HCT116 (cell line): ENCODE data around the gene ALDH3A1. TPM values are rescaled to one million over a fixed set of nuclear protein-coding genes. Genes with fewer than 3 reads are reported as not detected.

Source experiments
- ATAC-seq: fragments of 200-7000 bp; cut with Tn5 transposase; 2 replicates; pipeline ENCODE4 v1.9.1; 2020; ENCODE audit warnings: mild to moderate bottlenecking, moderate library complexity
- BruUV-seq: library from RNA; stranded (reverse); fragments of 400-500 nt; replicated peaks from 2 replicates; lab custom pipeline; 2021; lab: Mats Ljungman, UMichigan
- CTCF ChIA-PET: fragments of 300-600 bp; sonication (Branson Sonifier 250); formaldehyde crosslinking; loops from one replicate; lab custom pipeline; 2021; ENCODE audit warnings: antibody characterized with exemption; lab: Charles Lee
- POLR2A ChIA-PET: fragments of 300-600, 350-600 bp; sonication (Branson Sonifier 250); formaldehyde crosslinking; loops from one replicate; lab custom pipeline; 2021; ENCODE audit warnings: antibody characterized with exemption; lab: Charles Lee
- RAD21 ChIA-PET, 2 experiments: fragments of 300-600 bp; sonication (Branson Sonifier 250); formaldehyde crosslinking; loops; one replicate each; lab custom pipeline; 2023; ENCODE audit warnings: low total read pairs in 2 of 2; ENCODE audit not compliant: uncharacterized antibody in 2 of 2, unreplicated experiment in 2 of 2, low non-redundant PET in 1 of 2; lab: Charles Lee
- DNase-seq: peaks from one replicate; pipeline ENCODE4 v3.0.0-alpha.2; 2010; ENCODE audit warnings: low read depth, low spot score
- H2AFZ ChIP-seq: fragments of 200-600 bp; shearing (Covaris generic), sonication (generic); 2 replicates; pipeline ENCODE4 v1.6.1; 2017; ENCODE audit warnings: low read depth, mixed run types, mixed read lengths, antibody characterized with exemption, low read length; ENCODE audit not compliant: poor library complexity, severe bottlenecking
- H3K27ac ChIP-seq: 2 replicates; pipeline ENCODE4 v1.5.1; 2012; ENCODE audit warnings: low read depth, low read length
- H3K27me3 ChIP-seq: fragments of 200-600 bp; sonication (generic); 2 replicates; pipeline ENCODE4 v1.6.1; 2016; ENCODE audit warnings: mixed run types, low read length, mixed read lengths; ENCODE audit not compliant: insufficient read depth
- H3K36me3 ChIP-seq, 2 experiments: fragments of 200-500 bp in 1 of 2; fragments of 200-600 bp in 1 of 2; sonication (Bioruptor generic) in 1 of 2; sonication (generic) in 1 of 2; 2 replicates each; pipeline versions ENCODE4 v1.5.1 to v1.6.1; 2014 to 2016; ENCODE audit warnings: low read length in 2 of 2, inconsistent platforms in 1 of 2, mixed read lengths in 1 of 2, mixed run types in 1 of 2; ENCODE audit not compliant: insufficient read depth in 2 of 2, control insufficient read depth in 1 of 2
- H3K4me1 ChIP-seq, 2 experiments: fragments of 200-600 bp in 1 of 2; sonication (generic) in 1 of 2; 2 replicates each; pipeline versions ENCODE4 v1.5.1 to v1.6.1; 2012 to 2017; ENCODE audit warnings: low read length in 2 of 2, inconsistent platforms in 1 of 2, mild to moderate bottlenecking in 1 of 2, mixed read lengths in 1 of 2, mixed run types in 1 of 2, moderate library complexity in 1 of 2; ENCODE audit not compliant: insufficient read depth in 2 of 2, control insufficient read depth in 1 of 2
- H3K4me2 ChIP-seq: fragments of 200-600 bp; sonication (generic); 2 replicates; pipeline ENCODE4 v1.6.1; 2017; ENCODE audit warnings: mixed run types, low read length, mixed read lengths
- H3K4me3 ChIP-seq, 2 experiments: fragments of 200-600 bp in 1 of 2; sonication (generic) in 1 of 2; replicated peaks in 1 of 2; 2 replicates each; pipeline ENCODE4 v1.5.1; 2011 to 2016; ENCODE audit warnings: low read length in 2 of 2, control low read depth in 1 of 2, low read depth in 1 of 2, mild to moderate bottlenecking in 1 of 2, mixed read lengths in 1 of 2, mixed run types in 1 of 2
- H3K79me2 ChIP-seq: fragments of 200-600 bp; sonication (generic); 2 replicates; pipeline ENCODE4 v1.6.1; 2017; ENCODE audit warnings: mild to moderate bottlenecking, mixed run types, low read length, moderate library complexity, mixed read lengths; ENCODE audit not compliant: insufficient read depth
- H3K9ac ChIP-seq: fragments of 200-600 bp; sonication (generic); 2 replicates; pipeline ENCODE4 v1.6.1; 2016; ENCODE audit warnings: low read length, mixed read lengths
- H3K9me2 ChIP-seq: fragments of 200-600 bp; sonication (generic), shearing (Covaris generic); 2 replicates; pipeline ENCODE4 v1.6.1; 2017; ENCODE audit warnings: mixed run types, mild to moderate bottlenecking, moderate library complexity; ENCODE audit not compliant: insufficient read depth
- H3K9me3 ChIP-seq, 2 experiments: fragments of 200-500 bp in 1 of 2; fragments of 200-600 bp in 1 of 2; sonication (Bioruptor generic) in 1 of 2; sonication (generic) in 1 of 2; 2 replicates each; pipeline ENCODE4 v1.6.1; 2014 to 2017; ENCODE audit warnings: low read length in 2 of 2, mixed read lengths in 2 of 2, inconsistent platforms in 1 of 2, low read depth in 1 of 2, mild to moderate bottlenecking in 1 of 2, mixed run types in 1 of 2, moderate library complexity in 1 of 2; ENCODE audit not compliant: control insufficient read depth in 1 of 2, insufficient read depth in 1 of 2
- H4K20me1 ChIP-seq: fragments of 200-600 bp; sonication (generic), shearing (Covaris generic); 2 replicates; pipeline ENCODE4 v1.6.1; 2017; ENCODE audit warnings: mixed run types, mild to moderate bottlenecking, moderate library complexity; ENCODE audit not compliant: insufficient read depth
- CBX3 ChIP-seq: IDR thresholded peaks from 2 replicates; pipeline ENCODE4 v1.6.1; 2012; ENCODE audit warnings: low read depth
- CEBPB ChIP-seq: IDR thresholded peaks from 2 replicates; pipeline ENCODE4 v1.6.1; 2012; ENCODE audit warnings: low read depth
- CTCF ChIP-seq, 3 experiments: fragments of 200-600 bp in 1 of 3; sonication (generic) in 1 of 3; IDR thresholded peaks in 2 of 3; conservative IDR thresholded peaks in 1 of 3; 2 replicates each; pipeline ENCODE4 v1.5.1; 2012 to 2017; ENCODE audit warnings: low read depth in 2 of 3, low read length in 2 of 3, antibody characterized with exemption in 1 of 3, borderline replicate concordance in 1 of 3, control low read depth in 1 of 3, mild to moderate bottlenecking in 1 of 3, mixed read lengths in 1 of 3, mixed run types in 1 of 3, moderate library complexity in 1 of 3; ENCODE audit not compliant: insufficient read depth in 1 of 3
- EGR1 ChIP-seq: IDR thresholded peaks from 2 replicates; pipeline ENCODE4 v1.6.1; 2012; ENCODE audit warnings: low read depth
- ELF1 ChIP-seq: IDR thresholded peaks from 2 replicates; pipeline ENCODE4 v1.6.1; 2012; ENCODE audit warnings: low read depth, borderline replicate concordance
- EZH2 ChIP-seq: fragments of 200-600 bp; sonication (generic); IDR thresholded peaks from 2 replicates; pipeline ENCODE4 v1.6.1; 2017; ENCODE audit warnings: antibody characterized with exemption, mixed run types
- EZH2phosphoT487 ChIP-seq: fragments of 200-600 bp; IDR thresholded peaks from 2 replicates; pipeline ENCODE4 v1.6.1; 2018; ENCODE audit warnings: antibody characterized with exemption, borderline replicate concordance
- JUND ChIP-seq: IDR thresholded peaks from 2 replicates; pipeline ENCODE4 v1.6.1; 2012
- POLR2A ChIP-seq: IDR thresholded peaks from 2 replicates; pipeline ENCODE4 v1.7.0; 2011; ENCODE audit warnings: borderline replicate concordance; ENCODE audit not compliant: insufficient read depth, insufficient read length; ENCODE audit errors: extremely low read depth
- POLR2AphosphoS5 ChIP-seq: IDR thresholded peaks from 2 replicates; pipeline ENCODE4 v1.6.1; 2011; ENCODE audit warnings: mild to moderate bottlenecking, low read depth, low read length, moderate library complexity
- RAD21 ChIP-seq: IDR thresholded peaks from 2 replicates; pipeline ENCODE4 v1.6.1; 2012; ENCODE audit warnings: low read depth, mild to moderate bottlenecking
- SP1 ChIP-seq: IDR thresholded peaks from 2 replicates; pipeline ENCODE4 v1.6.1; 2012; ENCODE audit warnings: low read depth
- SRF ChIP-seq: IDR thresholded peaks from 2 replicates; pipeline ENCODE4 v1.6.1; 2012; ENCODE audit warnings: low read depth
- YY1 ChIP-seq: IDR thresholded peaks from 2 replicates; pipeline ENCODE4 v1.6.1; 2011; ENCODE audit warnings: low read length, low read depth, moderate library complexity, mild to moderate bottlenecking; ENCODE audit not compliant: insufficient replicate concordance; ENCODE audit errors: extremely low read depth
- ZFX ChIP-seq: fragments of 450-650 bp; IDR thresholded peaks from 2 replicates; pipeline ENCODE4 v1.6.1; 2017
- ZNF274 ChIP-seq: fragments of 200-500 bp; sonication (Bioruptor generic); IDR thresholded peaks from 2 replicates; pipeline ENCODE4 v1.6.1; 2014; ENCODE audit warnings: mild to moderate bottlenecking, low read depth, low read length, inconsistent platforms
- intact Hi-C: fragments of 100-400 bp; cut with micrococcal nuclease; formaldehyde crosslinking; loops from 2 replicates; pipeline ENCODE4 v1.10.0; 2022
- total RNA-seq: library from RNA; stranded (reverse); gene quantifications from one replicate; pipeline ENCODE4 v1.2.1, GENCODE V29; 2021; ENCODE audit not compliant: unreplicated experiment
- TF ChIP-seq, protein P1 (sequence below): IDR thresholded peaks from 2 replicates; pipeline ENCODE4 v1.6.1; 2012; ENCODE audit warnings: low read depth

Gene ALDH3A1
- total RNA-seq, 1 experiment from 2014 or later, result 0.86 TPM

GRCh38 chr17:19702217-19702641, 45.9 kb downstream of the ALDH3A1 start:
- ATAC-seq (no peak), DNase-seq (no peak)
- H2AFZ ChIP-seq, result no peak overlapping the region
- H3K9me2 ChIP-seq, result no peaks in the 10 kb centered on the region
- RAD21 ChIA-PET, result no interaction called here
- H3K4me1 ChIP-seq, result no peaks in the 10 kb centered on the region; a peak in 1 of 4 replicates
- H3K4me2 ChIP-seq, result no peak overlapping the region
- intact Hi-C loops, result no loop called here
- BruUV-seq, result no TSS peak
- CTCF ChIA-PET, result interaction anchor here (0.7 kb wide), 1 partner anchor 43 kb away, joined by 3 read pairs; no protein-coding TSS in a partner anchor
- H3K9me3 ChIP-seq, result no peaks in the 10 kb centered on the region
- TF ChIP-seq POLR2A (no peak), ELF1 (no peak), ZFX (no peak), CBX3 (no peak), SRF (no peak), EZH2phosphoT487 (no peak), EGR1 (no peak), JUND (no peak), ZNF274 (no peak), POLR2AphosphoS5 (no peak), CEBPB (no peak), EZH2 (no peak), RAD21 (no peak), CTCF (IDR thresholded peaks at IDR 0.05 in 2 of 3, conservative IDR thresholded peaks at IDR 0.05 in 1 of 3; ENCODE audit: borderline replicate concordance in 1 of 3, insufficient read depth in 1 of 3, low read depth in 2 of 3, low read length in 2 of 3) (no peak), YY1 (no peak), SP1 (no peak)
- TF ChIP-seq, protein P1, sequence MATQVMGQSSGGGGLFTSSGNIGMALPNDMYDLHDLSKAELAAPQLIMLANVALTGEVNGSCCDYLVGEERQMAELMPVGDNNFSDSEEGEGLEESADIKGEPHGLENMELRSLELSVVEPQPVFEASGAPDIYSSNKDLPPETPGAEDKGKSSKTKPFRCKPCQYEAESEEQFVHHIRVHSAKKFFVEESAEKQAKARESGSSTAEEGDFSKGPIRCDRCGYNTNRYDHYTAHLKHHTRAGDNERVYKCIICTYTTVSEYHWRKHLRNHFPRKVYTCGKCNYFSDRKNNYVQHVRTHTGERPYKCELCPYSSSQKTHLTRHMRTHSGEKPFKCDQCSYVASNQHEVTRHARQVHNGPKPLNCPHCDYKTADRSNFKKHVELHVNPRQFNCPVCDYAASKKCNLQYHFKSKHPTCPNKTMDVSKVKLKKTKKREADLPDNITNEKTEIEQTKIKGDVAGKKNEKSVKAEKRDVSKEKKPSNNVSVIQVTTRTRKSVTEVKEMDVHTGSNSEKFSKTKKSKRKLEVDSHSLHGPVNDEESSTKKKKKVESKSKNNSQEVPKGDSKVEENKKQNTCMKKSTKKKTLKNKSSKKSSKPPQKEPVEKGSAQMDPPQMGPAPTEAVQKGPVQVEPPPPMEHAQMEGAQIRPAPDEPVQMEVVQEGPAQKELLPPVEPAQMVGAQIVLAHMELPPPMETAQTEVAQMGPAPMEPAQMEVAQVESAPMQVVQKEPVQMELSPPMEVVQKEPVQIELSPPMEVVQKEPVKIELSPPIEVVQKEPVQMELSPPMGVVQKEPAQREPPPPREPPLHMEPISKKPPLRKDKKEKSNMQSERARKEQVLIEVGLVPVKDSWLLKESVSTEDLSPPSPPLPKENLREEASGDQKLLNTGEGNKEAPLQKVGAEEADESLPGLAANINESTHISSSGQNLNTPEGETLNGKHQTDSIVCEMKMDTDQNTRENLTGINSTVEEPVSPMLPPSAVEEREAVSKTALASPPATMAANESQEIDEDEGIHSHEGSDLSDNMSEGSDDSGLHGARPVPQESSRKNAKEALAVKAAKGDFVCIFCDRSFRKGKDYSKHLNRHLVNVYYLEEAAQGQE, result no peak
- no peaks in the 10 kb centered on the region for H3K27me3 ChIP-seq
- no peaks in the 10 kb centered on the region for H4K20me1 ChIP-seq
- POLR2A ChIA-PET, result no interaction called here
- no peaks in the 10 kb centered on the region for H3K79me2 ChIP-seq
- no peaks in the 10 kb centered on the region for H3K36me3 ChIP-seq
- H3K4me3 ChIP-seq, result no peak overlapping the region
- H3K9ac ChIP-seq, result no peak overlapping the region
- no peak overlapping the region for H3K27ac ChIP-seq
